ENCODE measurements around the gene ACACA. TPM values are rescaled to one million over a fixed set of nuclear protein-coding genes. Genes with fewer than 3 reads are reported as not detected.

ACACA gene
- total and polyA plus RNA-seq, 4 donors, result 6.1 to 49.9 (median 23.7) TPM

DNA sequence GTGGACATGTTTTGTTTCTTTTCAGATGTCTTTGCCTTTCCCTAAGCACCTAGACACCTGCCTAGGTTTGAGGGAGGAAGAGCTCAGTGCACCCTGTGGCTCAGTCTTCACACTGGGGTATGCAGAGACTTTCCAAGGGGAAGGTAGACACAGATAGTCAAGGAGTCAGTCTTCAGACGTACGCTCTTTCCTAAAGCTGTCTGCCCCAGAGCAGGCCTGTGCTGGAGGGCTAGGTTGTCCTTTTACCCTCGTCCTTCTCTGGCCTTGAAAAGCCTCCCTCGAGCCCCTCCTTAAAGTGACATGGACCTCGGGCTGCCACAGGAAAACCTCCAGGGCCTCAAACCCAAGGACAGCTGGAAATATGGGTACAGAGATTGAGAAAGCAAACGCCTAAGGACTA is 354.2 kb downstream of the ACACA start:
- intact Hi-C loops (cut with DNase I), result no loop called here
- no peak overlapping the region for H3K27ac ChIP-seq (ENCODE audit: low read depth in 1 of 2, low read length in 2 of 2)
- no peak overlapping the region for H3K4me3 ChIP-seq (ENCODE audit: low read length in 2 of 2)
- no peaks in the 10 kb centered on the region for H3K4me1 ChIP-seq (ENCODE audit: control insufficient read depth in 1 of 2, insufficient read depth in 2 of 2, low read length in 2 of 2)
- peaks cover 5 to 10% of the 10 kb centered on the region in 2 donors for H3K36me3 ChIP-seq (ENCODE audit: control insufficient read depth in 1 of 2, insufficient read depth in 2 of 2, low read length in 1 of 2)
- H3K9me3 ChIP-seq (ENCODE audit: control insufficient read depth, low read length), result no peaks in the 10 kb centered on the region
- H3K27me3 ChIP-seq (ENCODE audit: control insufficient read depth in 1 of 2, insufficient read depth in 2 of 2, low read length in 1 of 2), result no peaks in the 10 kb centered on the region
- 84 to 86% methylated on average over 6 of the region's 6 CpGs for WGBS, 2 donors
- no peak for ATAC-seq (ENCODE audit: low FRiP score)
- DNase-seq, result no peak

DNA sequence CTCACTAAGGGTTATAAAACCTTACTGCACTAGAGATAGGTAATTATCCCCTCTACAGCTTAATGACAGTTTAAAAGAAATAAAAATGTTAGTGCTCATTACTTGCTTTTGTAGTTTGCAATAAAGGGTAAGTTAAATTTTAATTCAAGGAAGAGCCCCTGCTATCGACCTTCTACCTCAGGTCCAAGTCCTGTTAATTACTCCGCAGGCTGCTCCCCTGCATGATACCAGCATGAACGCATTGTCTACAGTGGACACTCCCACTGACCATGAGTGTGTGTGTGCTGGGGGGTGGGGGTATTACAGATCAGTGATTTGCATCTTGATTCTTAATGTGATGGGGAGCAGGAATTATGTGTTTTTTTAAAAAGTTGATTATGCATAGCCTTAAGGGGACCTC is 354.8 kb downstream of the ACACA start:
- H3K9me3 ChIP-seq (ENCODE audit: control insufficient read depth, low read length), result no peaks in the 10 kb centered on the region
- no peak overlapping the region for H3K27ac ChIP-seq (ENCODE audit: low read depth in 1 of 2, low read length in 2 of 2)
- no peak for ATAC-seq (ENCODE audit: low FRiP score)
- H3K27me3 ChIP-seq (ENCODE audit: control insufficient read depth in 1 of 2, insufficient read depth in 2 of 2, low read length in 1 of 2), result no peaks in the 10 kb centered on the region
- intact Hi-C loops (cut with DNase I), result no loop called here
- H3K4me1 ChIP-seq (ENCODE audit: control insufficient read depth in 1 of 2, insufficient read depth in 2 of 2, low read length in 2 of 2), result no peaks in the 10 kb centered on the region
- peaks cover 4 to 7% of the 10 kb centered on the region in 2 donors for H3K36me3 ChIP-seq (ENCODE audit: control insufficient read depth in 1 of 2, insufficient read depth in 2 of 2, low read length in 1 of 2)
- DNase-seq, result no peak
- no peak overlapping the region for H3K4me3 ChIP-seq (ENCODE audit: low read length in 2 of 2)
- WGBS, 2 donors, result 95 to 96% methylated on average over 3 of the region's 3 CpGs

DNA sequence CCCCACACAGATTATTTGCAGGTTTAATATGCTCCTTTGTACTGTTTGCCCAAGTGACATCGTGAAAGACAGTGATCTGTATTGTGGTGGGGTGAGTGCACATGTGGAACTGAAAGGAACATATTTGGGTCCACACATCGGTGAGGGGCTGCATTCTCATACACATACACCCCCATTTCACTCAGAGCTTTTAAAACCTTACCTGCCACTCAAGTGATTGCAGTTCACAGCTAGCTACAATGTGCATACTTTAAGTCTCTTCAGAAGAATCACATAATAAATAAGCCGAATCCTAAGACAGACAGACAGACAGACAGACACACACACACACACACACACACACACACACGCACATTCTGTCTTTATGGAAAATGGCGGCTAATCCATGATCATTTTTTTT is 355.3 kb downstream of the ACACA start:
- no peak for DNase-seq
- no peaks in the 10 kb centered on the region for H3K27me3 ChIP-seq (ENCODE audit: control insufficient read depth in 1 of 2, insufficient read depth in 2 of 2, low read length in 1 of 2)
- H3K36me3 ChIP-seq (ENCODE audit: control insufficient read depth in 1 of 2, insufficient read depth in 2 of 2, low read length in 1 of 2), result peaks cover 2 to 4% of the 10 kb centered on the region in 2 donors
- no peak overlapping the region for H3K4me3 ChIP-seq (ENCODE audit: low read length in 2 of 2)
- no peak for ATAC-seq (ENCODE audit: low FRiP score)
- H3K4me1 ChIP-seq (ENCODE audit: control insufficient read depth in 1 of 2, insufficient read depth in 2 of 2, low read length in 2 of 2), result no peaks in the 10 kb centered on the region
- H3K27ac ChIP-seq (ENCODE audit: low read depth in 1 of 2, low read length in 2 of 2), result no peak overlapping the region
- intact Hi-C loops (cut with DNase I), result no loop called here
- no peaks in the 10 kb centered on the region for H3K9me3 ChIP-seq (ENCODE audit: control insufficient read depth, low read length)
- 90 to 97% methylated on average over 5 of the region's 5 CpGs for WGBS, 2 donors

DNA sequence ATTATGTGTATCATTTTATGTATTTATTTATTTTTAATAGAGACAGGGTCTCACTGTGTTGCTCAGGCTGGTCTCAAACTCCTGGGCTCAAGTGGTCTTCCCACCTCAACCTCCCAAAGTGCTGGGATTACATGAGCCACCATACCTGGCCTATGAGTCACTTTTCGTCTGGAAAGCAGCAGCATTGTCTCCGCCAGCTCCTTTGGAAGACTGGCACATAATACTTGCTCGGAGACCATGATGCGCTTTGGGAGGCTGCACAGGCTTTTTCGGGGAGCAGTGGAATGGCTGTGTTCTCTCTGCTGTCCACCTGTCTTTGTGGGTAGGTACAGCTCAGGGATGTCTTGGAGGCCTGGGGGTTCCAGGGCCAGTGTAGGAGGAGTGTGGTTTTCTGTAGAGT is 355.7 kb downstream of the ACACA start:
- H3K9me3 ChIP-seq (ENCODE audit: control insufficient read depth, low read length), result no peaks in the 10 kb centered on the region
- intact Hi-C loops (cut with DNase I), result no loop called here
- ATAC-seq (ENCODE audit: low FRiP score) (no peak), DNase-seq (no peak)
- WGBS, 2 donors, result 87 to 88% methylated on average over 5 of the region's 5 CpGs
- H3K27me3 ChIP-seq (ENCODE audit: control insufficient read depth in 1 of 2, insufficient read depth in 2 of 2, low read length in 1 of 2), result no peaks in the 10 kb centered on the region
- H3K36me3 ChIP-seq (ENCODE audit: control insufficient read depth in 1 of 2, insufficient read depth in 2 of 2, low read length in 1 of 2), result peaks cover 2 to 4% of the 10 kb centered on the region in 2 donors
- H3K4me3 ChIP-seq (ENCODE audit: low read length in 2 of 2), result no peak overlapping the region
- no peaks in the 10 kb centered on the region for H3K4me1 ChIP-seq (ENCODE audit: control insufficient read depth in 1 of 2, insufficient read depth in 2 of 2, low read length in 2 of 2)
- no peak overlapping the region for H3K27ac ChIP-seq (ENCODE audit: low read depth in 1 of 2, low read length in 2 of 2)

DNA sequence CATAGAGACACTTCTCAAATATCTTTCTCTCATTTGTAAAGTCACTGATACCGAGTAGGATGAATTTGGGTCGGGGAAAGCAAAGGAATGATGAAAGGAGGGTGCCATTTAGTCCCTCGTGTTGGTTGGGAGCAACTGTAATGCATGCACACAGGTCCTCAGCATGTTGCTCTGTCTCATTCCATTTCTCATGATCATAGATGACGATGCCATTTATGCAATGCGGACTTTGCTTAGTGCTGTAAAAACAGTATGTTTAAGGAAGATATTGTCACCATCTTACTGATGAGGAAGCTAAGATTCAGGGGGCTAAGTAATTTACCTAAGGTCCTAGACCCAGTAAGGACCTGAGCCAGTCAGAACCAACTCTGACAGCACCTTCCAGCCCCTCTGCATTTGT is 357.8 kb downstream of the ACACA start:
- intact Hi-C loops (cut with DNase I), result loop anchor here (2.0 to 5.0 kb wide), 3 partner anchors 418 to 447 kb away; partner anchors contain the start of gene MRM1 (in 1 of the 2)
- Histone ChIP-seq H3K9me3 (ENCODE audit: control insufficient read depth, low read length) (no peaks in the 10 kb centered on the region), H3K4me3 (ENCODE audit: low read length in 2 of 2) (no peak overlapping the region), H3K27me3 (ENCODE audit: control insufficient read depth in 1 of 2, insufficient read depth in 2 of 2, low read length in 1 of 2) (no peaks in the 10 kb centered on the region), H3K36me3 (ENCODE audit: control insufficient read depth in 1 of 2, insufficient read depth in 2 of 2, low read length in 1 of 2) (peaks cover 4% of the 10 kb centered on the region in 2 donors), H3K27ac (ENCODE audit: low read depth in 1 of 2, low read length in 2 of 2) (no peak overlapping the region), H3K4me1 (ENCODE audit: control insufficient read depth in 1 of 2, insufficient read depth in 2 of 2, low read length in 2 of 2) (no peaks in the 10 kb centered on the region)
- no peak for DNase-seq
- WGBS, 2 donors, result 93 to 95% methylated on average over 5 of the region's 5 CpGs
- ATAC-seq (ENCODE audit: low FRiP score), result no peak

DNA sequence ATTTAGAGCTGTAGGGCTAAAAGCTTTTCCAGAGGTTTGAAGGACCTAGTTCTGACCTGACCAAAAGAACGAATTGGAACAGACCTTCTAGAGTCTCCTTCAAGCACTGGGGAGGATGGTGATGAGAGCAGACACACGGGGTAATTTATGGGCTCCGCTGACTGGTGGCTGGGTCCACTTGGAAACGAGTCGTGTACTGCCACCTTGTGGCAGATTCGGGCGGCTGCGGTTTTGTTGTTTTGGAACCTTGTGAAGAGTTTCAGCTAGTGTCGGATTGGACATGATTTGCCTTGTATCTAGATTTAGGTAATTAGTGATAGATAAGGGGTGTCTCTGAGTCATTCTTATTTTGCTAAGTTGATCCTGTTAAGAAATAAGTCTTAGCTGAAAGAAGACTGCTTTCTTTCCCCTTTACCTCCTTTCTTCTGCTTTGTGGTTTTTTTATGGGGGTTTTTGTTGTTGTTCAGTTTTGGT is 359.0 kb downstream of the ACACA start:
- Histone ChIP-seq H3K9me3 (ENCODE audit: control insufficient read depth, low read length) (no peaks in the 10 kb centered on the region), H3K4me1 (ENCODE audit: control insufficient read depth in 1 of 2, insufficient read depth in 2 of 2, low read length in 2 of 2) (no peaks in the 10 kb centered on the region), H3K36me3 (ENCODE audit: control insufficient read depth in 1 of 2, insufficient read depth in 2 of 2, low read length in 1 of 2) (peaks cover 4% of the 10 kb centered on the region in 2 donors), H3K4me3 (ENCODE audit: low read length in 2 of 2) (no peak overlapping the region), H3K27ac (ENCODE audit: low read depth in 1 of 2, low read length in 2 of 2) (no peak overlapping the region), H3K27me3 (ENCODE audit: control insufficient read depth in 1 of 2, insufficient read depth in 2 of 2, low read length in 1 of 2) (no peaks in the 10 kb centered on the region)
- DNase-seq, result peak; percentile 84 to 91
- intact Hi-C loops (cut with DNase I), result loop anchor here (2.0 to 5.0 kb wide), 3 partner anchors 417 to 445 kb away; partner anchors contain the start of gene MRM1 (in 1 of the 2)
- 4 to 6% methylated on average over 9 of the region's 9 CpGs for WGBS, 2 donors
- ATAC-seq (ENCODE audit: low FRiP score), result peak; percentile 84

DNA sequence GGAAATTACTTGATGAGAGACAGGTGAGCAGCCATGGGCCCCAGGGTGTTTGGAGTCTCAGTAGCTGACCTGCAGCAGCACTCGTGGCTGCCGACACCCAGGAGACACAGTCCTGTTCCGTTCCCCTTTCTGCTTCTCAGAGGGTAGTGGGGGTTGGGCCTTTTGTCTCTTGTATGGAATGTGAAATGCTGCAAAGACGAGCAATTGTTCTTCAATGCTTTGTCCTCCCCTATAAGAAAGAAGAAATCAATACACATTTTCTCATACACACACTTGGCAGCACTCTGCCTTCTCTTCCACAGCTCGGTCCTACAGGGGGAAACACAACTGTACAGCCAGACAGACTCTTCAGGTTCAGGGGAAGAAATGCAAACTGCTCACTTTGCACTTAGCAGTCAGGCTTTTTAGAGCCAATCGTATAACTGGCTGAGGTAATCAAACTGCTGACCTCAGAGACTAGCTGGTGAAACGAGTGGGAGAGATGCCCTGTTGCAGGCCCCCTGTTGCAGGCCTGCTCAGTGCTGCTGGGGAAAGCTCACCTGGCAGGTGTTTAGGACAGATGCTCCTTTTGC is 361.2 kb downstream of the ACACA start:
- intact Hi-C loops (cut with DNase I), result loop anchor here in 1 of 2 donors (5.0 kb wide), 1 partner anchor 443 kb away; the partner anchor contains the start of gene MRM1
- peaks cover 0 to 2% of the 10 kb centered on the region in 2 donors for H3K36me3 ChIP-seq (ENCODE audit: control insufficient read depth in 1 of 2, insufficient read depth in 2 of 2, low read length in 1 of 2)
- no peak overlapping the region for H3K4me3 ChIP-seq (ENCODE audit: low read length in 2 of 2)

DNA sequence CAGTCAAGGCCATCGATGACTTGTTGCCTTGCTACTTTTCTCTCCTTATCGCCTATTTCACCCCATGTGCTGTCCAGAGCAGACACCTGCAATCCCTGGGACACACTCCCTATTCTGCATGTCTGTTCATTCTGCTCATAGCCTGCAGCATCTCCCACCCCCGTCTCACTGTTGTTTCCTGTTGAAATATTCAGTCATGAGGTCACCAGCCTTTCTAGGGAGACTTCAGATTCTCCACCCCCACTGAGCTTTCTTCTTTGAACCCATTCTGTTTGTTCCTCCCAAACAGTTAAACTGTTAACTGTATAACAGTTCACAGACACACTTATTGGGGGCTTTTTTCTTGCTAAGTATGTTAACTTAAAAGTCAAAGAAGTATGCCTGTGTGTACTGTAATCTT is 363.4 kb downstream of the ACACA start:
- Histone ChIP-seq H3K9me3 (ENCODE audit: control insufficient read depth, low read length) (no peaks in the 10 kb centered on the region), H3K4me1 (ENCODE audit: control insufficient read depth in 1 of 2, insufficient read depth in 2 of 2, low read length in 2 of 2) (no peaks in the 10 kb centered on the region), H3K36me3 (ENCODE audit: control insufficient read depth in 1 of 2, insufficient read depth in 2 of 2, low read length in 1 of 2) (peaks cover 0 to 2% of the 10 kb centered on the region in 2 donors), H3K27ac (ENCODE audit: low read depth in 1 of 2, low read length in 2 of 2) (no peak overlapping the region), H3K4me3 (ENCODE audit: low read length in 2 of 2) (no peak overlapping the region), H3K27me3 (ENCODE audit: control insufficient read depth in 1 of 2, insufficient read depth in 2 of 2, low read length in 1 of 2) (no peaks in the 10 kb centered on the region)
- ATAC-seq (ENCODE audit: low FRiP score) (no peak), DNase-seq (no peak)
- intact Hi-C loops (cut with DNase I), result no loop called here
- WGBS, 2 donors, result 85 to 89% methylated on average over 3 of the region's 3 CpGs

More for the DNA sequence above, 361.2 kb downstream of the ACACA start:
- no peak overlapping the region for H3K27ac ChIP-seq (ENCODE audit: low read depth in 1 of 2, low read length in 2 of 2)
- no peaks in the 10 kb centered on the region for H3K9me3 ChIP-seq (ENCODE audit: control insufficient read depth, low read length)
- ATAC-seq (ENCODE audit: low FRiP score), result no peak
- no peaks in the 10 kb centered on the region for H3K4me1 ChIP-seq (ENCODE audit: control insufficient read depth in 1 of 2, insufficient read depth in 2 of 2, low read length in 2 of 2)
- H3K27me3 ChIP-seq (ENCODE audit: control insufficient read depth in 1 of 2, insufficient read depth in 2 of 2, low read length in 1 of 2), result no peaks in the 10 kb centered on the region
- WGBS, 2 donors, result 72 to 76% methylated on average over 7 of the region's 7 CpGs
- DNase-seq, result no peak

DNA sequence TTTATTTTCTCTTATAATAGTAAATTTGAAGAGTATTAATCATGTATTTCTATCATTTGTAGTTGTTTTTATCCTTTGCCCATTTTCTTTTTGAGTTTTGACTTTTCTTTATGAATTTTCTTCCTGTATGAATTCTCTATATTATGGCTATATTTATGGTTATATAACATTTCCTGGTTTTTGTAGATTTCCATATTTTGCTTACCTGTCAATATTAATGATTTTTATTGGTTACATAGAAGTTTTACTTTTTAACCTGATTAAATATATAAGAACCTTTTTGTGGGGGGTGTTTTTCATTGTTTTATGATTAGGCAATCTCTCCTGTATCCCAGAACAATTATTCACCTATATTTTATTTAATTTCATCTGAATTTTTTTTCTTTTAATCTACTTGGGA is 364.7 kb downstream of the ACACA start:
- Histone ChIP-seq H3K9me3 (ENCODE audit: control insufficient read depth, low read length) (no peaks in the 10 kb centered on the region), H3K27ac (ENCODE audit: low read depth in 1 of 2, low read length in 2 of 2) (no peak overlapping the region), H3K36me3 (ENCODE audit: control insufficient read depth in 1 of 2, insufficient read depth in 2 of 2, low read length in 1 of 2) (peaks cover 0 to 2% of the 10 kb centered on the region in 2 donors), H3K4me3 (ENCODE audit: low read length in 2 of 2) (no peak overlapping the region), H3K27me3 (ENCODE audit: control insufficient read depth in 1 of 2, insufficient read depth in 2 of 2, low read length in 1 of 2) (no peaks in the 10 kb centered on the region), H3K4me1 (ENCODE audit: control insufficient read depth in 1 of 2, insufficient read depth in 2 of 2, low read length in 2 of 2) (no peaks in the 10 kb centered on the region)
- ATAC-seq (ENCODE audit: low FRiP score), result no peak
- intact Hi-C loops (cut with DNase I), result no loop called here
- DNase-seq, result no peak
